NCI-H446 treated with DMSO at 0.1 percent for 48 hours (cell line): Measurements from ENCODE around the gene JTB.

Experiments used
- DNase-seq: peaks from one replicate; lab custom pipeline; 2025; lab: John Stamatoyannopoulos, UW

The JTB gene

DNA sequence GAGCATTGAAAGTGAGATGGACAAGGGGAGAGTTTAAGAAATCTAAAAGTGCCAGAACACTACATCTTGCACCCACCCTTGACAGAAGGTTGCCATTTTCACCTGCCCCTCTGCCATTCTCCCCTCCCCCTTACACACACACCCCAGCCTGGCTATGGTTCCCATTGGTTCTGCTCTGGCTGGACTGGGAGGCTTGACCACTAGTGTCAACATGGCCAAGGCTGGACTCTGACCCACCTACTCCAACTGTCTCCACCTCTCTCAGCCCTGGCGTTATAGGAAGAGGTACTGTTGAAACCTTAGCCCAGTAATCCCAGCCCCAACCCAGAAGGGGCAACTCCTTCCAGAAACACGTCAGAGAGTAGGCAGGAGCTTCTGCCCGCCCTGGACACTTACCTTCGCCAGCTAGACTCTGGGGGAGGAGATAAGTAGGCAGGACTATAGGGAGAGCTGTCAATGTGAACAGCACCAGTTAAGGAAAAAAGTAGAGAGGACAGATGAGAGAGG lies 23.6 kb downstream of the JTB start:
- DNase-seq: no peak

- DNase-seq: no peak
Observed at GRCh38 chr1:153951801-153952200, 25.7 kb downstream of the JTB start.

- DNase-seq: no peak
Observed at GRCh38 chr1:153951183-153951582, 26.3 kb downstream of the JTB start.

DNA sequence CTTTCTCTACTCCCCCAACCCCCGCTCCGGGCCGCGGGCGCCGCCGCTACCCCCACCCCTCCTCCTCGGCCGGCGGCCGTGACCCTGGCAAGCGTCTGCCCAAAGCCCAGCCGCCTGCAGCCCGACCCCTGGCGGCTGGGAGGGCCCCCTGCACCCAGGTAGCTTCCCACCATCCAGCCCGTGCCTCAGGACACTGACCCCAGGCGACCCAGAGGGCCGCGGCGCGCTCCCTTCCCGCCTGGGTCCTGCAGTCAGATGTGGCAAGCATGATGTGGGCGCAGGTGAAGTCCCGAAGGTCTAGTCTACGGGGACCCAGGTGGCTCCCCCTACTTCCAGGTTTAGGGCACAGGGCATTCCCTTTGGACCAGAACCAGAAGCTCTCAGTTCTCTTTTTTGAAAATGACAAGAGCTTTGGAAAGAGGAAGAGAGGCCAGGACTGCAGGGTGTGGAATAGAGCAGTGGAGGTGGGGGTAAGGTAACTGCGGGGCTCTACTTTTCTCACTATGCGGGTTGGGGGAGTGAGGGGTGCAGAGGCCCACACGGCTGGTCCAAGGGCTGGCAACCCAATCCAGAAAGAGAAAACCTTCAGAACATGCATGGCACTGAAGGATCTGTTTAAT lies 30.7 kb downstream of the JTB start, which contains the start of gene DENND4B:
Gene DENND4B (minus strand): TSS at position 97 of the 620 bp plus-strand sequence. CDS start 2,344 bp downstream, outside the sequence.
- peak; percentile 54 for DNase-seq

DNA sequence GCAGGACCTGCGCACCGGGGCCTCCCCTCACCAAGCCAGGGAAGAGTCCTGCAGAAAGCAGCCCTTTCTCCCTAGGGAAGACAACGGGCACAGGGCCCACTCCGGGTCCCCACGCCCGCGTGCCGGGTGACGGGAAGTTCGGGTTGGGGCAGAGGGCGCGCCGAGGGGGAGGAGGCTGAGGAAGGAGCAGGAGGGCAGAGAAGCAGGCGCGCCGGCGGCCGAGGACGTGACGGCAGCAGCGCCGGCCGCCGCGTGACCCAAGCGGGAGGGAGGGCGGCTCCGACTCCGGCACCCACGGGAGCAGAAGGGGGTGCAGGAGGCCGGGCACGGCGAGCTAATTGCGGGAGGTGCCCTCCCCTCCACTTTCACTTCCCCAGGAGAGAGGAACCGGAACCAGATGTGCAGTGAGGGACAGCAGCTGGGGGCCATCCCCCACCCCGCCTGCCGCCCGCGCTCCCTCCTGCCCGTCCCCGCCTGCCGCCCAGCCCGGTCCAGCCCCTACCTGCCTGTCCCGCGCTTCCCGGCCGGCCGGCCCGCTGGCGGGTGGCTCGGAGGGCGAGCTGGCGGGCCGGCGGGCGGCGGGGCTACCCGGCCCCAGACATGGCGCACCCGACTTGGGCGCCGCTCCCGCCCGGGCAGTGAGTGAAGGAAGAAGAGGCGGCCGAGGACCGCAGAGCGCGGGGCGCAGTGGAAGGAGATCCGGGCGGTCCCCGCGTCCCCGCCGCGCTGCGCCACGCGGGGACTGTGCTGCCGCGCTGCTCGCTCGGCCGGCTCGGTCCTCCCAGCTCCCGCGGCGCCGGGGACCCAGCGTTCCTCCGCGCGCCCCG lies 31.5 kb downstream of the JTB start:
- no peak for DNase-seq

GRCh38 chr1:153945131-153945794 lies 32.2 kb downstream of the JTB start:
- no peak for DNase-seq

- DNase-seq: no peak
Observed at GRCh38 chr1:153944827-153945117, 32.7 kb downstream of the JTB start.

- DNase-seq: no peak
Observed at GRCh38 chr1:153944005-153944826, 33.3 kb downstream of the JTB start.

DNA sequence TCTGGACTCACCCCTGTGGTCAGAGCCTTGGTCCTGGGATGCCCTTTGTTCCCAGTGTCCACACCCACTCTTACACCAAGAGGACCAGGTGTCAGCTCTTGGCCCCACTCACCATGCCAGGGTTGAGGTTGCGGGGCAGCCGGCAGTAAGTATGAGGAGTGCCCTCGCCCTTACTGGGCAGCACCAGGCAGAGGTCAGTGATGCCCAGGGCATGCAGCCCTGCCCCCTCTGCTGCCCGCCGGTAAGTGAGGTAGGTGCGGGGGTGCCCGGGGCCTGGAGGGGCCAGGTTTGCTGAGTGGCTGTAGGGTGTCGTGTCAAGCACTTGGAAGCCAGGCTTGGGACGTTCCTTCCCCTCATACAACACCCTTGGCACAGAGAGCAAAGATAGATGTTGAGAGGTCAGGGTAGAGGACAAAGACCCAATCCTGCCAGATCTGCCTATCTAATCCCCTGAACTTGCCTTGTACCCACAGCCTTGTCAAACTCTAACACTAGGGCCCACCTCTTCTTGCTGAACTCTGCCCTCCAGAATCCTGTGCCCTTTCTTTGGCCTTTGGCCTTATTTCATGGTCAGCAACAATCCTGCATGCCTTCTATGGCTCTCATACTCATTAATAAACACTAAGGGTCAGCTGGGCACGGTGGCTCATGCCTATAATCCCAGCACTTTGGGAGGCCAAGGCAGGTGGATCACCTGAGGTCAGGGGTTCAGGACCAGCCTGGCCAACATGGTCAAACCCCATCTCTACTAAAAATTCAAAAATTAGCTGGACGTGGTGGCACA lies 34.5 kb downstream of the JTB start:
- no peak for DNase-seq

- no peak for DNase-seq
Observed at GRCh38 chr1:153941826-153942725, 35.4 kb downstream of the JTB start.

DNA sequence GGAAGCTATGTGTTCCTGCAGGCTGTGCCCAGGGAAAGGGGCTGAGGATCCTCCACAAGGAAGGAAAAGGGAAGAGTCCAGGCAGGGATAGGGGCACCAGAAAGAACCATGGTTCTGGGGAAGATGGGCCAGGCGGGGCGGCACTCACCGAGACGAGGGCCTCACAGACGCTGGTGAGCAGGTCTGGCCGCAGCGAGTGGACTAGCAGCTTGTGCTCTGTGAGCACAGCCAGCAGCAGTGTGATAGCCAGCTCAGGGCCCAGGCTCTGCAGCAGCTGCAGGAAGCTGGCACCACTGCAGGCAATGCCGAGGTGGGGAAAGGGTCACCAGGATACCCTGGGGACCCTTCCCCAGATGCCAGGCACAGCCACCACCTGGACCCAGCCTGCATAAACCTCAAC lies 36.7 kb downstream of the JTB start:
- DNase-seq: no peak

DNA sequence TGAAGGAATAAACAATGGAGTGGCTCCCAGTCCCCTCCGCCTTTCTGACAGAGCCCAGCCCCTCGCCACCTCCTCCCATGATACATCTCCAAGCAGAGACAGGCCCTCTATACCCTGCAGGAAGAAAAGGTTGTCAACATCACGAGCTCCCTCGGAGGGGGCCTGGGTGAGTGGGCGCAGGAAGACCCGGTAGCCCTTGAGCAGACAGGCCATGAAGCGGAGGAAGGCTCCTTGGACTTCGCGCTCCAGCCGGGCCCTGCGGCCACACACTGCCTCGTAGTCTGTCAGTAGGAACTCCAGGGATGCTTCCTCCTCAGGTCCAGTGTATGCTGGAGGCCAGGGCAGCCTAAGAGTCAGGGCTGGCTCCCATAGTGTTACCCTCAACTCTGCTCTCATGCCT lies 38.0 kb downstream of the JTB start:
- no peak for DNase-seq

- no peak for DNase-seq
Observed at GRCh38 chr1:153938996-153939395, 38.5 kb downstream of the JTB start.

- no peak for DNase-seq
Observed at GRCh38 chr1:153937331-153937730, 40.1 kb downstream of the JTB start.

DNA sequence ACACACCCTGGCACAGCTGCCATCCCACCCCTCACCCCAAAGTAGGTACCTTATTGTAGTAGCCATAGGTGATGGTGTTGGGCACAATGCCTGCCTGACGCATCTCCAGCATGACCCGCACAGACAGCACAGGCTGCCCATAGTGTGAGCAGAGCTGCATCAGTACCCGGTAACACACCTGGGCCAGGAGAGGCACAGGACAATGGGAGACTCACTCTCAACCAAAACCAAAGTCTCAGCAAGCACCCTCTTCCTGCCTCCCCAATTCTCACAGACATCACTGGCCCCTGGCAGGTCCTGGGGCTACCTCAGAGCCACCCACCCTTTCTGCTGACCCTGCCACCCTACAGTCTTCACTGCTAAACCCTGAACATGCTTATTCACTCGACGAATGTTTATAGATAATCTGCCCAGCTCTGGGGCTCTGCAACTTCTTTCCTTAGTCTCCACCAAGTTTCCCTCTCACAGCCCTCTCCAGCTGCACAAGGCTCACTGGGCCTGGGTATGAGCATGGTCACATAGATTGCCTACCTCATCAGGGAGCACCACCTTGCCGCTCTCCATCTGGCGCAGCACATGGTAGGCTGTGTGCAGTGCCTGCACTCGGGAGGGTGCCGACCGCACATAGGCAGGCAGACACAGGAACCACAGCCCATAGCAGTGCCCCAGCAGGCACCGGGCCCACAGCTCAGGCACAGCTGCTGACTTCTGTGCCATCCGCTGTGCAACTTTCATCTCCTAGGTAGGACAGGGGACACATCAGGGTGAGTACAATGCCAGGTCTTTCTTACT lies 41.3 kb downstream of the JTB start:
- no peak for DNase-seq

DNA sequence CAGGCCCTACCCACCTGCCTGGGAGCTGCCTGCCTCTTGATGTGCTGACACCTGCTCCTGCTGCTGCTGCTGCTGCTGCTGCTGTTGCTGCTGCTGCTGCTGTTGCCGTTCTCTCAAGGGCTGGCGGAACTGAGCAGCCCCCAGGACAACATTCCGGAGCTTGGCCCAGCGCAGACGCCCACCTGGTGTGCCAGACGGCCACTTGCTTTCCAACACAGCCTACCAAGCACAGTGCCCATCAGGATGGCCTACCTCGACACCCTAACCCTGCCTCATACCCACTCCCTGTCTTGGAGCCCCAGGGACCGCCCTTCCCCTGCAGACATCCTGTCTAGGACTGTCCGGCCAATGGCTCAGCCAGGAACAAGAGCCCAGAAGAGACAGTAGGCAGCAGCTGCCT lies 42.7 kb downstream of the JTB start:
- no peak for DNase-seq

DNA sequence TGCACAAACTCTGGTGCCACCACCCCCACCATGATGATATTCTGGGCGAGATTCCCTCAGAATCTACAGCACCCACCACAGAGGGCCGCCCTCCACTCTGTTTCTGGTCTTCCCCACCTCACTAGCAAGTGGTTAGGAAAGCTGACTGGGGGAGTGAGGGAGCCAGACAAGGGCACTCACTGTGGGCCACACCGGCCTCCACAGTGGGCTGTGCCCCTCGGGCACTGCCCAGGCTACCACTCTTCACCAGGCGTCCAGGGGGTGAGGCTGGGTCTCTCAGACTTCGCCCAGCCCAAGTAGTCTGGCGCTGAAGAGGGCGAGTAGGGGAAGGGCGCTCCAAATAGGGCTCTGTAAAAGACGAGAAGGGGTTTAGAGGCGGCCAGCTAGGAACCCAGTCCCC lies 43.5 kb downstream of the JTB start:
- DNase-seq: no peak

DNA sequence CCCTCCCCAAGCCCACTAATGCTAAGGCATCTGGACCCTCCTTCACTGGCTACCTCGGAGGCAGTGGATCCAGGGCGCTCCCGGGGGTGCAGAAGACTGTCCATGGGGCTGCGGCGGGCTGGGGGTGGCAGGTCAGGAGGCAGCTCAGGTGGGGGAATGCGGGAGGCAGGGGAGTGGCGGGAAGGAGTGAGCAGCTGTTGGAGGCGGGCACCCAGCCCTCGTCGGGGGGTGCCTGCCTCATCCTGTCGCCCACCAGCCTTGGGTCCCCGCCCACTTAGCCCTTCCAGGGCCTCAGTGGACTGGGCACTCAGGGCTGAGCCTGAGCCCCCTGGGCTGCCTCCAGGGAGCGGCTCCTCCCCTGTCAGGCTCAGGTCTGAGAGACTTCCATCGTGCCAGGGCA lies 44.0 kb downstream of the JTB start:
- no peak for DNase-seq
